ENCODE measurements around the gene FLRT3.

- TF ChIP-seq HDAC6 (IDR thresholded peaks at IDR 0.05; ENCODE audit: low read depth, low read length) (no peak), U2AF2 (optimal IDR thresholded peaks at IDR 0.05; ENCODE audit: low read depth, low read length) (no peak), GABPA (tag; conservative IDR thresholded peaks at IDR 0.05; ENCODE audit: low read depth) (no peak), ZNF232 (CRISPR knock-in tag; IDR thresholded peaks at IDR 0.05) (no peak)
These were observed 25.4 kb downstream of the FLRT3 start for GRCh38 chr20:14312001-14312400.
